ENCODE results near the gene FAM186B.
A peak's percentile ranks its signal among the peaks of the same experiment; 100 is the strongest.

Gene FAM186B

GRCh38 chr12:49622501-49623141 is 17.2 kb upstream of the FAM186B start:
- Histone ChIP-seq H3K27me3 (replicated peaks in 2 of 5; ENCODE audit: control insufficient read depth in 4 of 5, insufficient read depth in 5 of 5, low read length in 4 of 5) (peaks cover 0 to 13% (median 5%) of the 10 kb centered on the region in 5 experiments), H3K4me1 (ENCODE audit: control extremely low read depth in 1 of 4, control insufficient read depth in 4 of 4, insufficient read depth in 4 of 4, low read length in 3 of 4) (peaks cover 0 to 26% (median 20%) of the 10 kb centered on the region in 4 experiments), H3K36me3 (ENCODE audit: control insufficient read depth in 4 of 4, insufficient read depth in 4 of 4, low read length in 3 of 4) (no peaks in the 10 kb centered on the region), H3K27ac (ENCODE audit: insufficient read depth in 1 of 2, low read depth in 1 of 2, low read length in 2 of 2, poor library complexity in 1 of 2, severe bottlenecking in 2 of 2) (peak overlapping the region in 1 of 2 experiments; percentile 25), H3K9me3 (ENCODE audit: control extremely low read depth in 1 of 5, control insufficient read depth in 4 of 5, insufficient read depth in 2 of 5, low read depth in 1 of 5, low read length in 4 of 5) (no peaks in the 10 kb centered on the region), H3K4me3 (ENCODE audit: control insufficient read depth in 1 of 7, extremely low read depth in 1 of 7, insufficient read depth in 4 of 7, low read depth in 2 of 7, low read length in 6 of 7) (peak overlapping the region; percentile 43 to 83 (median 66))
- ChIA-PET CTCF (interaction anchor here (0.6 to 8.0 kb wide), 15 partner anchors 8 to 356 kb away, joined by 3 to 67 read pairs (median 3); partner anchors contain the start of gene TROAP), POLR2A (interaction anchor here (0.8 to 1.1 kb wide), 3 partner anchors 34 to 104 kb away, joined by 3 to 5 read pairs (median 3); no protein-coding TSS in a partner anchor)
- 0% methylated on average over 22 of the region's 22 CpGs for WGBS (ENCODE audit: insufficient coverage)
- peak; percentile 36 to 84 (median 78) for DNase-seq

GRCh38 chr12:49621651-49622500 is 16.4 kb upstream of the FAM186B start:
- Histone ChIP-seq H3K36me3 (ENCODE audit: control insufficient read depth in 4 of 4, insufficient read depth in 4 of 4, low read length in 3 of 4) (no peaks in the 10 kb centered on the region), H3K9me3 (ENCODE audit: control extremely low read depth in 1 of 5, control insufficient read depth in 4 of 5, insufficient read depth in 2 of 5, low read depth in 1 of 5, low read length in 4 of 5) (no peaks in the 10 kb centered on the region), H3K27ac (ENCODE audit: insufficient read depth in 1 of 2, low read depth in 1 of 2, low read length in 2 of 2, poor library complexity in 1 of 2, severe bottlenecking in 2 of 2) (no peak overlapping the region), H3K4me3 (ENCODE audit: control insufficient read depth in 1 of 7, extremely low read depth in 1 of 7, insufficient read depth in 4 of 7, low read depth in 2 of 7, low read length in 6 of 7) (peak overlapping the region in 6 of 7 experiments; percentile 59 to 83 (median 68)), H3K4me1 (ENCODE audit: control extremely low read depth in 1 of 4, control insufficient read depth in 4 of 4, insufficient read depth in 4 of 4, low read length in 3 of 4) (peaks cover 0 to 26% (median 20%) of the 10 kb centered on the region in 4 experiments), H3K27me3 (replicated peaks in 2 of 5; ENCODE audit: control insufficient read depth in 4 of 5, insufficient read depth in 5 of 5, low read length in 4 of 5) (peaks cover 0 to 14% (median 4%) of the 10 kb centered on the region in 5 experiments)
- CTCF ChIA-PET = interaction anchor here (0.9 to 8.0 kb wide), 7 partner anchors 8 to 355 kb away, joined by 3 to 67 read pairs (median 4); no protein-coding TSS in a partner anchor
- DNase-seq = no peak
- WGBS (ENCODE audit: insufficient coverage) = 9% methylated on average over 14 of the region's 33 CpGs
- POLR2A ChIA-PET = no interaction called here

- Histone ChIP-seq H3K27ac (ENCODE audit: insufficient read depth in 1 of 2, low read depth in 1 of 2, low read length in 2 of 2, poor library complexity in 1 of 2, severe bottlenecking in 2 of 2) (no peak overlapping the region), H3K36me3 (ENCODE audit: control insufficient read depth in 4 of 4, insufficient read depth in 4 of 4, low read length in 3 of 4) (no peaks in the 10 kb centered on the region), H3K27me3 (replicated peaks in 2 of 5; ENCODE audit: control insufficient read depth in 4 of 5, insufficient read depth in 5 of 5, low read length in 4 of 5) (peaks cover 0 to 14% (median 5%) of the 10 kb centered on the region in 5 experiments), H3K9me3 (ENCODE audit: control extremely low read depth in 1 of 5, control insufficient read depth in 4 of 5, insufficient read depth in 2 of 5, low read depth in 1 of 5, low read length in 4 of 5) (peaks cover 0 to 3% (median 2%) of the 10 kb centered on the region in 5 experiments), H3K4me3 (ENCODE audit: control insufficient read depth in 1 of 7, extremely low read depth in 1 of 7, insufficient read depth in 4 of 7, low read depth in 2 of 7, low read length in 6 of 7) (no peak overlapping the region), H3K4me1 (ENCODE audit: control extremely low read depth in 1 of 4, control insufficient read depth in 4 of 4, insufficient read depth in 4 of 4, low read length in 3 of 4) (peaks cover 0 to 26% (median 20%) of the 10 kb centered on the region in 4 experiments)
- no CpG with 5 or more reads among the region's 3 CpGs for WGBS (ENCODE audit: insufficient coverage)
- ChIA-PET POLR2A (no interaction called here), CTCF (interaction anchor here (0.8 to 2.0 kb wide), 3 partner anchors 25 to 39 kb away, joined by 3 to 11 read pairs (median 4); no protein-coding TSS in a partner anchor)
- no peak for DNase-seq
Measured at GRCh38 chr12:49619286-49619685, 13.8 kb upstream of the FAM186B start.

GRCh38 chr12:49618576-49618975 is 13.1 kb upstream of the FAM186B start:
- no peak for DNase-seq
- POLR2A ChIA-PET = no interaction called here
- H3K9me3 ChIP-seq (ENCODE audit: control extremely low read depth in 1 of 5, control insufficient read depth in 4 of 5, insufficient read depth in 2 of 5, low read depth in 1 of 5, low read length in 4 of 5) = peaks cover 0 to 3% (median 2%) of the 10 kb centered on the region in 5 experiments
- peaks cover 0 to 14% (median 5%) of the 10 kb centered on the region in 5 experiments for H3K27me3 ChIP-seq (replicated peaks in 2 of 5; ENCODE audit: control insufficient read depth in 4 of 5, insufficient read depth in 5 of 5, low read length in 4 of 5)
- WGBS (ENCODE audit: insufficient coverage) = 100% methylated on average over 1 of the region's 1 CpG
- H3K36me3 ChIP-seq (ENCODE audit: control insufficient read depth in 4 of 4, insufficient read depth in 4 of 4, low read length in 3 of 4) = no peaks in the 10 kb centered on the region
- CTCF ChIA-PET = interaction anchor here (0.6 to 2.0 kb wide), 4 partner anchors 25 to 67 kb away, joined by 3 to 11 read pairs (median 4); no protein-coding TSS in a partner anchor
- H3K4me3 ChIP-seq (ENCODE audit: control insufficient read depth in 1 of 7, extremely low read depth in 1 of 7, insufficient read depth in 4 of 7, low read depth in 2 of 7, low read length in 6 of 7) = no peak overlapping the region
- no peak overlapping the region for H3K27ac ChIP-seq (ENCODE audit: insufficient read depth in 1 of 2, low read depth in 1 of 2, low read length in 2 of 2, poor library complexity in 1 of 2, severe bottlenecking in 2 of 2)
- peaks cover 0 to 22% (median 19%) of the 10 kb centered on the region in 4 experiments for H3K4me1 ChIP-seq (ENCODE audit: control extremely low read depth in 1 of 4, control insufficient read depth in 4 of 4, insufficient read depth in 4 of 4, low read length in 3 of 4)

- 82% methylated on average over 3 of the region's 5 CpGs for WGBS (ENCODE audit: insufficient coverage)
- POLR2A ChIA-PET = no interaction called here
Measured at GRCh38 chr12:49616533-49617219, 11.2 kb upstream of the FAM186B start.

GRCh38 chr12:49615725-49616124 is 10.3 kb upstream of the FAM186B start:
- WGBS (ENCODE audit: insufficient coverage) = no CpG with 5 or more reads among the region's 7 CpGs
- H3K36me3 ChIP-seq (ENCODE audit: control insufficient read depth in 4 of 4, insufficient read depth in 4 of 4, low read length in 3 of 4) = no peaks in the 10 kb centered on the region
- CTCF ChIA-PET = interaction anchor here (2.6 kb wide), 1 partner anchor 7 kb away, joined by 10 read pairs; the partner anchor contains the start of gene PRPF40B

More at GRCh38 chr12:49616533-49617219, 11.2 kb upstream of the FAM186B start:
- peaks cover 0 to 6% (median 3%) of the 10 kb centered on the region in 5 experiments for H3K9me3 ChIP-seq (ENCODE audit: control extremely low read depth in 1 of 5, control insufficient read depth in 4 of 5, insufficient read depth in 2 of 5, low read depth in 1 of 5, low read length in 4 of 5)
- no peak for DNase-seq
- H3K4me1 ChIP-seq (ENCODE audit: control extremely low read depth in 1 of 4, control insufficient read depth in 4 of 4, insufficient read depth in 4 of 4, low read length in 3 of 4) = peaks cover 0 to 8% (median 5%) of the 10 kb centered on the region in 4 experiments
- no peak overlapping the region for H3K4me3 ChIP-seq (ENCODE audit: control insufficient read depth in 1 of 7, extremely low read depth in 1 of 7, insufficient read depth in 4 of 7, low read depth in 2 of 7, low read length in 6 of 7)
- H3K36me3 ChIP-seq (ENCODE audit: control insufficient read depth in 4 of 4, insufficient read depth in 4 of 4, low read length in 3 of 4) = no peaks in the 10 kb centered on the region
- no peak overlapping the region for H3K27ac ChIP-seq (ENCODE audit: insufficient read depth in 1 of 2, low read depth in 1 of 2, low read length in 2 of 2, poor library complexity in 1 of 2, severe bottlenecking in 2 of 2)
- peaks cover 0 to 14% (median 5%) of the 10 kb centered on the region in 5 experiments for H3K27me3 ChIP-seq (replicated peaks in 2 of 5; ENCODE audit: control insufficient read depth in 4 of 5, insufficient read depth in 5 of 5, low read length in 4 of 5)
- CTCF ChIA-PET = interaction anchor here (1.4 kb wide), 2 partner anchors 20 to 44 kb away, joined by 4 read pairs; no protein-coding TSS in a partner anchor

More at GRCh38 chr12:49615725-49616124, 10.3 kb upstream of the FAM186B start:
- Histone ChIP-seq H3K27ac (ENCODE audit: insufficient read depth in 1 of 2, low read depth in 1 of 2, low read length in 2 of 2, poor library complexity in 1 of 2, severe bottlenecking in 2 of 2) (no peak overlapping the region), H3K4me1 (ENCODE audit: control extremely low read depth in 1 of 4, control insufficient read depth in 4 of 4, insufficient read depth in 4 of 4, low read length in 3 of 4) (no peaks in the 10 kb centered on the region), H3K27me3 (replicated peaks in 2 of 5; ENCODE audit: control insufficient read depth in 4 of 5, insufficient read depth in 5 of 5, low read length in 4 of 5) (peaks cover 0 to 14% (median 5%) of the 10 kb centered on the region in 5 experiments), H3K4me3 (ENCODE audit: control insufficient read depth in 1 of 7, extremely low read depth in 1 of 7, insufficient read depth in 4 of 7, low read depth in 2 of 7, low read length in 6 of 7) (no peak overlapping the region), H3K9me3 (ENCODE audit: control extremely low read depth in 1 of 5, control insufficient read depth in 4 of 5, insufficient read depth in 2 of 5, low read depth in 1 of 5, low read length in 4 of 5) (peaks cover 0 to 6% (median 3%) of the 10 kb centered on the region in 5 experiments)
- no peak for DNase-seq
- POLR2A ChIA-PET = no interaction called here

All from common myeloid progenitor, CD34-positive (primary cell).